Glutamatergic neuron (in vitro differentiated cells): ENCODE results near the gene PALLD. TPM values are rescaled to one million over a fixed set of nuclear protein-coding genes. Genes with fewer than 3 reads are reported as not detected.

Experiments used
- DNase-seq: peaks from one replicate; pipeline ENCODE4 v3.0.0; 2022
- H3K27ac Mint-ChIP-seq: one replicate; pipeline ENCODE4 v1.8.0; 2020; ENCODE audit warnings: mild to moderate bottlenecking, mixed read lengths, inconsistent platforms; ENCODE audit not compliant: unreplicated experiment
- H3K27me3 Mint-ChIP-seq: one replicate; pipeline ENCODE4 v1.8.0; 2020; ENCODE audit warnings: mild to moderate bottlenecking, moderate library complexity, mixed read lengths, inconsistent platforms; ENCODE audit not compliant: unreplicated experiment
- H3K36me3 Mint-ChIP-seq: one replicate; pipeline ENCODE4 v1.8.0; 2020; ENCODE audit warnings: mild to moderate bottlenecking, mixed read lengths, inconsistent platforms; ENCODE audit not compliant: unreplicated experiment
- H3K4me1 Mint-ChIP-seq: one replicate; pipeline ENCODE4 v1.8.0; 2020; ENCODE audit warnings: mild to moderate bottlenecking, low read depth, mixed read lengths, inconsistent platforms; ENCODE audit not compliant: unreplicated experiment
- H3K4me3 Mint-ChIP-seq: one replicate; pipeline ENCODE4 v1.8.0; 2020; ENCODE audit warnings: mild to moderate bottlenecking, mixed read lengths, inconsistent platforms; ENCODE audit not compliant: unreplicated experiment
- H3K9me3 Mint-ChIP-seq: one replicate; pipeline ENCODE4 v1.8.0; 2020; ENCODE audit warnings: mild to moderate bottlenecking, moderate library complexity, mixed read lengths, inconsistent platforms; ENCODE audit not compliant: unreplicated experiment
- CTCF ChIP-seq: fragments of 200-600 bp; sonication (generic); IDR thresholded peaks from one replicate; pipeline ENCODE4 v1.5.0; 2021; ENCODE audit not compliant: partially characterized antibody, unreplicated experiment
- total RNA-seq: library from RNA; stranded (reverse); fragmentation: NEBNext Ultra II Directional; extraction: Animal tissue kit (Norgen Biotek cat#: 25700); gene quantifications from one replicate; pipeline ENCODE4 v1.2.1, GENCODE V29; 2021; ENCODE audit not compliant: unreplicated experiment

The PALLD gene
- total RNA-seq, 1 donor from 2014 or later = 37.5 TPM

GRCh38 chr4:168741281-168742173, 244.7 kb downstream of the PALLD start:
- Mint-ChIP-seq H3K9me3 (no peaks in the 10 kb centered on the region), H3K4me3 (no peak overlapping the region), H3K27me3 (peaks cover 6% of the 10 kb centered on the region), H3K36me3 (no peaks in the 10 kb centered on the region), H3K4me1 (peaks cover 7% of the 10 kb centered on the region), H3K27ac (no peak overlapping the region)
- no peak for TF ChIP-seq CTCF
- no peak for DNase-seq

- Mint-ChIP-seq H3K27ac (no peak overlapping the region), H3K4me3 (no peak overlapping the region), H3K4me1 (no peaks in the 10 kb centered on the region), H3K36me3 (no peaks in the 10 kb centered on the region), H3K9me3 (no peaks in the 10 kb centered on the region), H3K27me3 (peaks cover 4% of the 10 kb centered on the region)
- DNase-seq = no peak
- TF ChIP-seq CTCF = no peak
Observed at GRCh38 chr4:168743131-168743530, 246.3 kb downstream of the PALLD start.

- no peak for TF ChIP-seq CTCF
- H3K4me3 Mint-ChIP-seq = no peak overlapping the region
- no peaks in the 10 kb centered on the region for H3K4me1 Mint-ChIP-seq
- H3K9me3 Mint-ChIP-seq = no peaks in the 10 kb centered on the region
- peaks cover 4% of the 10 kb centered on the region for H3K27me3 Mint-ChIP-seq
- H3K36me3 Mint-ChIP-seq = no peaks in the 10 kb centered on the region
- no peak overlapping the region for H3K27ac Mint-ChIP-seq
- DNase-seq = no peak
Observed at GRCh38 chr4:168743601-168744000, 246.7 kb downstream of the PALLD start.

GRCh38 chr4:168744021-168744420, 247.2 kb downstream of the PALLD start:
- Mint-ChIP-seq H3K36me3 (no peaks in the 10 kb centered on the region), H3K9me3 (no peaks in the 10 kb centered on the region), H3K27me3 (peaks cover 4% of the 10 kb centered on the region), H3K4me3 (no peak overlapping the region), H3K27ac (no peak overlapping the region), H3K4me1 (no peaks in the 10 kb centered on the region)
- no peak for DNase-seq
- no peak for TF ChIP-seq CTCF

GRCh38 chr4:168748807-168749206, 252.0 kb downstream of the PALLD start:
- no peaks in the 10 kb centered on the region for H3K27me3 Mint-ChIP-seq
- no peaks in the 10 kb centered on the region for H3K4me1 Mint-ChIP-seq

More at GRCh38 chr4:168748807-168749206, 252.0 kb downstream of the PALLD start:
- Mint-ChIP-seq H3K36me3 (no peaks in the 10 kb centered on the region), H3K4me3 (no peak overlapping the region), H3K27ac (no peak overlapping the region), H3K9me3 (no peaks in the 10 kb centered on the region)
- no peak for DNase-seq
- TF ChIP-seq CTCF = no peak
